BLaER1 (cell line): ENCODE measurements around the gene RECK.

Experiments
- H3K27ac ChIP-seq: shearing (Covaris generic); formaldehyde crosslinking; 2 replicates; pipeline ENCODE4 v1.8.1; 2022
- H3K27me3 ChIP-seq: shearing (Covaris generic); formaldehyde crosslinking; 2 replicates; pipeline ENCODE4 v1.8.1; 2022
- H3K36me3 ChIP-seq: shearing (Covaris generic); formaldehyde crosslinking; 2 replicates; pipeline ENCODE4 v1.8.1; 2022
- H3K4me1 ChIP-seq: shearing (Covaris generic); formaldehyde crosslinking; 2 replicates; pipeline ENCODE4 v1.8.1; 2022
- H3K4me2 ChIP-seq: shearing (Covaris generic); formaldehyde crosslinking; 2 replicates; pipeline ENCODE4 v1.8.1; 2022
- H3K4me3 ChIP-seq: shearing (Covaris generic); formaldehyde crosslinking; 2 replicates; pipeline ENCODE4 v1.8.1; 2022
- H3K9ac ChIP-seq: shearing (Covaris generic); formaldehyde crosslinking; 2 replicates; pipeline ENCODE4 v1.8.1; 2022
- H3K9me3 ChIP-seq: shearing (Covaris generic); formaldehyde crosslinking; 2 replicates; pipeline ENCODE4 v1.8.1; 2022
- H4K20me1 ChIP-seq: shearing (Covaris generic); formaldehyde crosslinking; 2 replicates; pipeline ENCODE4 v1.8.1; 2022
- Cebpa-rat ChIP-seq: shearing (Covaris generic); IDR thresholded peaks from 2 replicates; pipeline ENCODE4 v1.8.1; 2022

The RECK gene

DNA sequence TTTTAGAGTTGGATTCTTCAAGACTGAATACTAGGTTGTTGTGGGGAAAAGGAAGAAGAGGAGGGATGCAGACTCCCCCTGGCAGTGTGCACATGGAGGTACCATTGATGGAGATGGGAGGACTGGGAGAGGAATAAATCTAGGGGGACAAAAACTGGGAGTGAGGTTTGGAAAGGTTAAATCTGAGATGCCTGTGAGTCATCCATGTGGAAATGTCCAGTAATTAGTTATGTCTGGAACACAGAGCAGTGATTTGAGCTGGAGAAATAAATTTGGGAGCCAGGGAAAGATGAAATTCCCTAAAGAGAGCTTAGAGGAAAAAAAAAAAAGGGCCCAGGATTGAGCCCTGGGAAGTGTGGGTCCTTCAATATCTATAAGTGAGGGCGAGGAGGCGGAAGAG lies 124.5 kb downstream of the RECK start:
- H3K4me2 ChIP-seq = no peak overlapping the region
- no peaks in the 10 kb centered on the region for H4K20me1 ChIP-seq
- no peak overlapping the region for H3K27ac ChIP-seq
- no peak for TF ChIP-seq Cebpa-rat
- no peak overlapping the region for H3K4me3 ChIP-seq
- no peak overlapping the region for H3K9ac ChIP-seq
- H3K36me3 ChIP-seq = peaks cover 35% of the 10 kb centered on the region
- no peaks in the 10 kb centered on the region for H3K27me3 ChIP-seq
- peaks cover 18% of the 10 kb centered on the region for H3K9me3 ChIP-seq
- H3K4me1 ChIP-seq = peaks cover 19% of the 10 kb centered on the region

DNA sequence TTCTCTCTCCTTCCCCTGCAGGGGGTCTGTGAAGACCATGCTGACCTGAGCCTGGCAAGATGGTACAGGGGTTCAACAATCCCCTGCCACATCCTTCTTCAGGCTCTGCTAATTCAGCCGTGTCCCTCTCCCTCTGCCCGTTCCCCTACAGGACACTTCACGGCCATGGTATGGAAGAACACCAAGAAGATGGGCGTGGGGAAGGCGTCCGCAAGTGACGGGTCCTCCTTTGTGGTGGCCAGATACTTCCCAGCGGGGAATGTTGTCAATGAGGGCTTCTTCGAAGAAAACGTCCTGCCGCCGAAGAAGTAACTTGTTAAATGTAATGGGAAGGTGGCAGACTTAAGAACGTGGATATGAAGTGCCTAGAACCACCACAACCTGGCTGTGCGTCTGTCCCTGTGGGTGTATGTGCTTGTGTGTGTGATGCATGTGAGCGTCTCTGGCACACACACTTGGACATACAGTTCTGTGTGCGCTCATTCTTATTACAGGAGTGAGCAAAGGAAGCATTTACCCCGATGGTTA lies 125.6 kb downstream of the RECK start:
- H3K9me3 ChIP-seq = peaks cover 7% of the 10 kb centered on the region; the same call in 1 of the 2 replicates
- no peak overlapping the region for H3K4me3 ChIP-seq
- H3K27ac ChIP-seq = no peak overlapping the region
- peaks cover 24% of the 10 kb centered on the region; the same call in 1 of the 2 replicates for H3K36me3 ChIP-seq
- no peak for TF ChIP-seq Cebpa-rat
- H3K9ac ChIP-seq = no peak overlapping the region
- no peaks in the 10 kb centered on the region for H4K20me1 ChIP-seq
- peaks cover 19% of the 10 kb centered on the region for H3K4me1 ChIP-seq
- H3K4me2 ChIP-seq = no peak overlapping the region
- H3K27me3 ChIP-seq = no peaks in the 10 kb centered on the region

DNA sequence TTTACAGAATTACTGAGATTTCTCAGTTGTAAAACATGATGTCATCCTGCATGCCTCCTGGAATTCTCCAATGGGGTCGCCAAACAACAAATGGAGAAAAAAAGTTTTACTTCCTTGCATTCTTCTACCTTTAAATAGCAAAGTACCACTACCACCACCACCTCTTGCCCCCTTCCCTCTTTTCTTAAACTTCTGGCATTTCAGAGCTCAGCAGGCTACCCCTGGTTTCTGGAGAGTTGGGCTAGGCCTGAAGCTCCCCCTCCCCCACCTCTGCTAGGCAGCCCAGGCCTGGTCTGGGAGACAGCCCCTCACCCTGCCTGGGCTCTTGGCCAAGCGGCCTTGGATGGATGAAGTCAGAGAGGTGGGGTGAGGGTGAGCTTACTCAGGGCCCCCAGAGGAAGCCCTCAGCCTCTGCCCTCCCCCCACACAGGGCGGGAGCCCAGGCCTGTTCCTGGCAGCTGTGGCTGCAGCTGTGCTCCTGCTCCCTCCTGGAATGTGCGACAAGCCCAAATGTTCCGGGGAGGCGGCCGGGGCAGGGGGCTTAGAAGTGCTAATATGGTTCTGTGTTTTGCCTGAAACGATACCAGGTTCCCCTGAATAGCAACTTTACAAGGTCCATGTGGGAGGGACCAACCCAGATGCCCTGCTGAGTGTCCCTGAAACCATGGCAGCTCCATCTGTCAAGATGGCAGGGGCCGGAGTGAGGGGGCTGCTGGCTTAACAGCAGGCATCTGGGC lies 126.5 kb downstream of the RECK start:
- Histone ChIP-seq H3K4me2 (peak overlapping the region; percentile 43), H3K9ac (no peak overlapping the region), H3K4me3 (no peak overlapping the region), H3K4me1 (peaks cover 19% of the 10 kb centered on the region), H4K20me1 (no peaks in the 10 kb centered on the region), H3K9me3 (no peaks in the 10 kb centered on the region), H3K27me3 (no peaks in the 10 kb centered on the region), H3K27ac (no peak overlapping the region), H3K36me3 (peaks cover 18% of the 10 kb centered on the region; the same call in 1 of the 2 replicates)
- TF ChIP-seq Cebpa-rat = no peak

DNA sequence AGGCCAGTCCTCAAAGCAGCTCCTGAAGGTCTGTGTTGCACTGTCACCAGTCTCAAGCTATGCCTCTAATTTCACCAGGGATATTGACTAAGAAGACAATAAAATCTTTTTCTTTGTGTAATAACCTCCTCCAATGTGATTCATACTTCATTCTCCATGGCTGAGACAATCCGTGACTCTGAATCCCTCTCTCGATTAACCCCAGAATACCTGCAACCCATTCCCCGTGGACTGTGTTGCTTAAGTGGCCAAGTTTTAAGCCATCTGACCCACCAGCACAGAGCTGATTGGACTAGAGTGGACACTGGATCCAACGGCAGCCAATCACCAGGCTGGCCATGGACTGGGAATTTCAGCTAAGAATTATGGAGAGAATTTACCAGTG lies 127.1 kb downstream of the RECK start:
- H3K27ac ChIP-seq = no peak overlapping the region
- H3K9me3 ChIP-seq = no peaks in the 10 kb centered on the region
- no peaks in the 10 kb centered on the region for H4K20me1 ChIP-seq
- H3K4me3 ChIP-seq = no peak overlapping the region
- no peak for TF ChIP-seq Cebpa-rat
- H3K4me1 ChIP-seq = peaks cover 19% of the 10 kb centered on the region
- peaks cover 18% of the 10 kb centered on the region; the same call in 1 of the 2 replicates for H3K36me3 ChIP-seq
- H3K4me2 ChIP-seq = 0 out of 2 replicates have a peak overlapping the region, but pooled peaks have one; percentile 43
- no peaks in the 10 kb centered on the region for H3K27me3 ChIP-seq
- no peak overlapping the region for H3K9ac ChIP-seq

DNA sequence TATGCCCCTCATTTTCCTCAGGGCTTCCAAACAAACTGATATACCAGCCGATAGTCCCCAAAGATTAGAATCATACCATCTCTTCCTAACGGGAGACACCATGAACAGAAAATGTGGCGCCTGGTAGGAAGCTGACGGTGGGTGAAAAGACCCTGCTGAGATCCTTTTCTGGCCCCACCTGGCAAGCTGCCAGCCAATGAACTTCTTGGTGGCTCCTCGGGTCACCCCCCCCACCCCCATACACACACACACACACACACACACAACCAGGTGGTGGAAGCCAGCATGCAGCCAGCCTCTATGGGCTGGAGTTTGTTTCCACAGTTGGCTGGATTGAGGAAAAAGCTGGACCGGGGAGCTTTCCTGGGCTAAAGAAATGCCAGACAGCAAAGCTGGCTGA lies 127.7 kb downstream of the RECK start:
- Histone ChIP-seq H4K20me1 (no peaks in the 10 kb centered on the region), H3K9me3 (no peaks in the 10 kb centered on the region)

DNA sequence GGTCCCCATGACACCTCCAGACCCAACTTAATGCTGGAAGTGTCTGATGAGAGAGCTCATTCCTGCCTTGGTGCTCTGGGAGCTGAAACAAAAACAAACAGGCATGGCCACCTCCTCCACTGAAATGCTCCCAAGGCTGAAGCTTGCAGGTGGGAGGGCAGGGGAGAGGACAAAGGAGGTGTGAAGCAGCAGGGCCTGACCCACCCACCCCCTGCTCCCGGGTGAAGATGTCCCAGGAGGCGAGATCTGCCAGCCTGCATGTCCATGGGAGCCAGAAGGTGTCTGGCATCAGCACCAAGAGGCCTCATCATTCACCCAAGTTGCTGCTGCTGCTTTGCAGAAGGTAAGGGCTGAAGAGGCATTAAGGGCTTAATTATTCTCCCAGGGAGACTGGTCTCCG lies 128.3 kb downstream of the RECK start:
- Histone ChIP-seq H3K9me3 (no peaks in the 10 kb centered on the region), H4K20me1 (no peaks in the 10 kb centered on the region), H3K4me1 (peaks cover 19% of the 10 kb centered on the region), H3K9ac (no peak overlapping the region), H3K27me3 (no peaks in the 10 kb centered on the region), H3K36me3 (peaks cover 8% of the 10 kb centered on the region; the same call in 1 of the 2 replicates), H3K4me2 (no peak overlapping the region), H3K4me3 (no peak overlapping the region), H3K27ac (no peak overlapping the region)
- TF ChIP-seq Cebpa-rat = no peak

More for the DNA sequence above, 127.7 kb downstream of the RECK start:
- peaks cover 19% of the 10 kb centered on the region for H3K4me1 ChIP-seq
- no peak overlapping the region for H3K4me3 ChIP-seq
- TF ChIP-seq Cebpa-rat = no peak
- no peak overlapping the region for H3K9ac ChIP-seq
- H3K27me3 ChIP-seq = no peaks in the 10 kb centered on the region
- H3K36me3 ChIP-seq = peaks cover 14% of the 10 kb centered on the region; the same call in 1 of the 2 replicates
- H3K4me2 ChIP-seq = no peak overlapping the region
- no peak overlapping the region for H3K27ac ChIP-seq

DNA sequence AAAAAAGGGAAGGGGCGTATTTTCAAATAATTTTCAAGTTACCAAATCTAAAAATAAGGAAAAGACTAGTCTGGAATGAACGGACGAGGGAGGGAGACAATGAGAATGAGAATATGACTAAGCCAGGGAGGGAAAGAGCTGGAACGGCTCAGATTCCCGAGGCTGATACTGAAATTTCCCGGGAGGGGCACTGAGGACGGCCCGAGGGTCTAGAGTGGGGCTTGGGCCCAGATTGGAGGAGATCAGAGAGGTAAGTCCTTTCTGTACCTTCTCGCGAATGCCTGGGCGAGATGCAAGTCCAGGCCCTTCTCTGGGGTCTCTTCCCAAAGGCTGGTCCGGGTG lies 129.1 kb downstream of the RECK start:
- 0 out of 2 replicates have a peak, but pooled peaks cover 4% of the 10 kb centered on the region for H3K36me3 ChIP-seq
- no peaks in the 10 kb centered on the region for H4K20me1 ChIP-seq
- no peak overlapping the region for H3K4me3 ChIP-seq
- no peak overlapping the region for H3K9ac ChIP-seq
- peaks cover 19% of the 10 kb centered on the region for H3K4me1 ChIP-seq
- no peak for TF ChIP-seq Cebpa-rat
- H3K9me3 ChIP-seq = no peaks in the 10 kb centered on the region
- H3K27me3 ChIP-seq = no peaks in the 10 kb centered on the region
- no peak overlapping the region for H3K27ac ChIP-seq
- no peak overlapping the region for H3K4me2 ChIP-seq

DNA sequence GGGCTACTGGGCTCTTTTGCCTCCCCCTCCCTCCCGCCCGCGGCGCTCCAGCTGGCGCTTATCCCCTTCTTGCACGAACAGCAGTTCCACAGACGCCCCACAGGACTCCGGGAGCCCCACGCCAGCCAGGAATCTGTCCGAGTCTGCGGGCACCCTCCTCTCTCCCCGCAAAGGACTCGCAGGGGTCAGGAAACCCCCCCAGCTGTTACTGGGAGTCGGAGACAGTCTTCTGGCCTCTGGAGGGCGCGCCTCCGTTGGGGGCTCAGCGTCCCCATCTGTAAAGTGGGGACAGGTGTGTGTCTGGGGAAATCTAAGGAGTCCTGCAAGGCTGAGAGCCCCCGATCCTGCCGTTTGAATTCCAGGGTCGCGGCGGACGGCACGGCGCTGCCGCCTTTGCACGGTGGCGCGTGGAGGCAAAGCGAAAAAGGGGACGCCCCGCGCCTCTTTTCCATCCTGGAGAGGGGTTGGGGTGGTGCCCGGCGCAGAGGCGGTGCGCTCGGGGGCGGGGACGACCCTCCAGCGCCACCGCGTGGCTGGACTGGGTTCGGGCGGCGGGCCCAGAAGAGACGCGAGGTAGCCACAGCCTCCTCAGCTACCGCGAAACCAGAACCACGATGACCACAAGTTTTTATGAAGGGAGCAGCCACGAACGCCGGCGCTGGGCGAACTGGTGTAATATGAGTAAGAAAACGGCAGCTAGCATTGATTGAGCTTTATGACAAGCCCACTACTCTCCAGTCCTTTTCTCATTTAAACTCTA lies 129.6 kb downstream of the RECK start:
- no peak for TF ChIP-seq Cebpa-rat
- Histone ChIP-seq H3K9ac (no peak overlapping the region), H3K27ac (no peak overlapping the region)

DNA sequence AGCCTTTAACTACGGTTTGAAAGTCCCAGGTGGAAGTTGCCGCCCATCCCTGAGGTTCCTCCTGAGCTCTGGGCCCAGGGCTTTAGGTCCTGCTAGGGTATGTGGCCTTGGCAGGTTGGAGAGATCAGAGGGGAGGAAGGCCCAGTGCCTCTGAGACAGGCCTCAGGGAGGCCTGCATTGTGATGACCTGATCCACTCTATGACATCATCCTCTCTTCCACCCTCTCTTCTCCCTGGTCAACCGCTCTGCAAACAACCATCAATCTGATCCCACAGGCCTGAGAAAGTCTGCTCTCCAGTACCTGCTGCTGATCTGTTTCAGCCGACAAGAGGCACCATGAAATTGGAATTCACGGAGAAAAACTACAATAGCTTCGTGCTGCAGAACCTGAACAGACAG lies 132.5 kb downstream of the RECK start, which contains the start of gene CCIN:
CCIN (plus strand) TSS at position 223 of the 400 bp plus-strand sequence; CDS start at position 338, 115 bp downstream.
- no peak for TF ChIP-seq Cebpa-rat

More for the DNA sequence above, 129.6 kb downstream of the RECK start:
- Histone ChIP-seq H3K4me1 (peaks cover 19% of the 10 kb centered on the region), H3K27me3 (no peaks in the 10 kb centered on the region), H4K20me1 (no peaks in the 10 kb centered on the region), H3K36me3 (0 out of 2 replicates have a peak, but pooled peaks cover 4% of the 10 kb centered on the region), H3K4me2 (peak overlapping the region; percentile 65), H3K9me3 (no peaks in the 10 kb centered on the region), H3K4me3 (peak overlapping the region; percentile 53)

DNA sequence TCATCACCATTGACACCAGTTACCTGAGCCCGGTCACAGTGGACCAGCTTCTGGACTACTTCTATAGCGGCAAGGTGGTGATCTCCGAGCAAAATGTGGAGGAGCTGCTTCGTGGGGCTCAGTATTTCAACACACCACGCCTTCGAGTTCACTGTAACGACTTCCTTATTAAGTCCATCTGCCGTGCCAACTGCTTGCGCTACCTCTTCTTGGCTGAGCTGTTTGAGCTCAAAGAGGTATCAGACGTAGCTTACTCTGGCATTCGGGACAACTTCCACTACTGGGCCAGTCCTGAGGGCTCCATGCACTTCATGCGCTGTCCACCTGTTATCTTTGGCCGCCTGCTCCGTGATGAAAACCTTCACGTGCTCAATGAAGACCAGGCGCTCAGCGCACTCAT lies 133.0 kb downstream of the RECK start:
- no peaks in the 10 kb centered on the region for H4K20me1 ChIP-seq
- H3K36me3 ChIP-seq = no peaks in the 10 kb centered on the region
- H3K9me3 ChIP-seq = no peaks in the 10 kb centered on the region

More for the DNA sequence above, 132.5 kb downstream of the RECK start, which contains the start of gene CCIN:
- no peaks in the 10 kb centered on the region for H4K20me1 ChIP-seq
- no peaks in the 10 kb centered on the region for H3K27me3 ChIP-seq
- no peaks in the 10 kb centered on the region for H3K9me3 ChIP-seq
- H3K36me3 ChIP-seq = no peaks in the 10 kb centered on the region
- H3K4me2 ChIP-seq = no peak within 1 kb of the TSS
- no peak within 1 kb of the TSS for H3K9ac ChIP-seq
- H3K4me1 ChIP-seq = peaks cover 7% of the 10 kb centered on the region; the same call in 1 of the 2 replicates
- H3K27ac ChIP-seq = no peak within 1 kb of the TSS
- H3K4me3 ChIP-seq = no peak within 1 kb of the TSS

More for the DNA sequence above, 133.0 kb downstream of the RECK start:
- Histone ChIP-seq H3K9ac (no peak overlapping the region), H3K4me3 (no peak overlapping the region), H3K27ac (no peak overlapping the region), H3K4me1 (peaks cover 2% of the 10 kb centered on the region; the same call in 1 of the 2 replicates), H3K27me3 (no peaks in the 10 kb centered on the region), H3K4me2 (no peak overlapping the region)
- no peak for TF ChIP-seq Cebpa-rat
